PC-9 (cell line): ENCODE results near the gene DCAKD.

Experiments used
- EZH2 ChIP-seq: fragments of 200-600 bp; sonication (generic); IDR thresholded peaks from 2 replicates; pipeline ENCODE4 v1.8.0; 2017; ENCODE audit warnings: antibody characterized with exemption, low read depth
- TF ChIP-seq, protein P1 (sequence below): fragments of 200-600 bp; sonication (generic); conservative IDR thresholded peaks from 2 replicates; pipeline ENCODE4 v1.6.1; 2017; ENCODE audit warnings: mixed run types, antibody characterized with exemption, mild to moderate bottlenecking, moderate library complexity

DNA sequence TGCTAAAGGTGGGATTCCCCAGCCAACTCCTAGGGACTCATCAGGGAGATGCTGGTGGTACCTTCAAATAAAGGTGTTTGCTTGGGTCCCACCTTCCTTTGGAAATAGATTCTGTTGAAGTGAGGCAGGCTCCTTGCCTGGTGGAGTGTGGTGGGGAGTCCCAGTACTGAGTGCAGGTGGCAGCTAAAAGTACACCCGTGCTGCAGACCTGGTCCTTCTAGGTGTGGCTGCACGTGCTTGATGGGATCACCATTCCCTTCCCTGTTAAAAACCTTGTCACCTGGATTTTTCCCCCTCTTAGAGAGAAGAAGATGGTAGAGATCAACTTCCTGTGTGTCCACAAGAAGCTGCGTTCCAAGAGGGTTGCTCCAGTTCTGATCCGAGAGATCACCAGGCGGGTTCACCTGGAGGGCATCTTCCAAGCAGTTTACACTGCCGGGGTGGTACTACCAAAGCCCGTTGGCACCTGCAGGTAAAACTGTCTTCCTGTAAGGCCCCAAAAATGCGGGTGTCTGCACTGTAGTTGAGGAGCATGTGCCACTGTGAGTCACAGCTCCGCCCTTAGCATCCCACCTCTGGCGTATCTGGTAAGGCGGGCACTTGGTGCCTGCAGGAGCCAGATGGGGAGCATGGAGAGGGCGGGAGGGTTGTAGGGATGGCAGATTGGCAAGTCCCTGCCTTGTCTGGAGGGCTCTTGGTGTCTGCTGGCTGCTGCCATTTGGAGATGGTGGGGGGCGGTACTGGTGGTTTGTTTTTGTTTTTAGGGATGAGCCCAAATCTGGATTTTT is 46.8 kb upstream of the DCAKD start:
- TF ChIP-seq, protein P1, sequence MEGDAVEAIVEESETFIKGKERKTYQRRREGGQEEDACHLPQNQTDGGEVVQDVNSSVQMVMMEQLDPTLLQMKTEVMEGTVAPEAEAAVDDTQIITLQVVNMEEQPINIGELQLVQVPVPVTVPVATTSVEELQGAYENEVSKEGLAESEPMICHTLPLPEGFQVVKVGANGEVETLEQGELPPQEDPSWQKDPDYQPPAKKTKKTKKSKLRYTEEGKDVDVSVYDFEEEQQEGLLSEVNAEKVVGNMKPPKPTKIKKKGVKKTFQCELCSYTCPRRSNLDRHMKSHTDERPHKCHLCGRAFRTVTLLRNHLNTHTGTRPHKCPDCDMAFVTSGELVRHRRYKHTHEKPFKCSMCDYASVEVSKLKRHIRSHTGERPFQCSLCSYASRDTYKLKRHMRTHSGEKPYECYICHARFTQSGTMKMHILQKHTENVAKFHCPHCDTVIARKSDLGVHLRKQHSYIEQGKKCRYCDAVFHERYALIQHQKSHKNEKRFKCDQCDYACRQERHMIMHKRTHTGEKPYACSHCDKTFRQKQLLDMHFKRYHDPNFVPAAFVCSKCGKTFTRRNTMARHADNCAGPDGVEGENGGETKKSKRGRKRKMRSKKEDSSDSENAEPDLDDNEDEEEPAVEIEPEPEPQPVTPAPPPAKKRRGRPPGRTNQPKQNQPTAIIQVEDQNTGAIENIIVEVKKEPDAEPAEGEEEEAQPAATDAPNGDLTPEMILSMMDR: no peak
- TF ChIP-seq EZH2: no peak
